K562 (cell line): ENCODE measurements around the gene SLA2.

Source experiments
- BRCA1 ChIP-seq, 2 experiments: fragments of 450-650 bp in 1 of 2; sonication (generic) in 1 of 2; formaldehyde crosslinking in 1 of 2; IDR thresholded peaks; 2 replicates each; pipeline versions ENCODE4 v1.5.0 to v1.6.1; 2017 to 2020; ENCODE audit warnings: mild to moderate bottlenecking in 1 of 2, missing genetic modification reagents in 1 of 2
- GABPA ChIP-seq: fragments of 200-800 bp; sonication (Bioruptor generic); conservative IDR thresholded peaks from 2 replicates; pipeline ENCODE4 v1.6.1; 2016; ENCODE audit warnings: low read depth, missing genetic modification characterization, missing compliant biosample characterization
- PHF8 ChIP-seq: fragments of 200-600 bp; sonication (generic); IDR thresholded peaks from 2 replicates; pipeline ENCODE4 v1.6.1; 2012; ENCODE audit warnings: mixed run types, mild to moderate bottlenecking, inconsistent platforms, low read length, moderate library complexity, borderline replicate concordance
- SMARCC2 ChIP-seq: fragments of 450-650 bp; IDR thresholded peaks from 2 replicates; pipeline ENCODE4 v1.6.1; 2017; ENCODE audit warnings: antibody characterized with exemption, moderate library complexity, mild to moderate bottlenecking, low read depth
- SMC3 ChIP-seq: conservative IDR thresholded peaks from 2 replicates; pipeline ENCODE4 v1.6.1; 2011; ENCODE audit warnings: low read depth, low read length, improper control_type of control experiment; ENCODE audit not compliant: insufficient read depth
- YY1 ChIP-seq, 3 experiments: IDR thresholded peaks; 2 replicates each; pipeline ENCODE4 v1.6.1; 2011; ENCODE audit warnings: low read length in 2 of 3, mild to moderate bottlenecking in 2 of 3, moderate library complexity in 2 of 3, borderline replicate concordance in 1 of 3, control low read depth in 1 of 3, low read depth in 1 of 3; ENCODE audit not compliant: insufficient read depth in 3 of 3, insufficient replicate concordance in 2 of 3, control insufficient read depth in 1 of 3, insufficient read length in 1 of 3; ENCODE audit errors: extremely low read depth in 1 of 3
- ZFP1 ChIP-seq: fragments of 450-650 bp; formaldehyde crosslinking; IDR thresholded peaks from 2 replicates; pipeline ENCODE4 v1.4.0; 2020; ENCODE audit warnings: mild to moderate bottlenecking, mixed read lengths
- ZNF311 ChIP-seq: fragments of 250-450 bp; sonication (Bioruptor Pico); IDR thresholded peaks from 2 replicates; pipeline ENCODE4 v1.4.0; 2020; ENCODE audit warnings: mild to moderate bottlenecking, moderate library complexity

GRCh38 chr20:36624068-36624943, 21.7 kb downstream of the SLA2 start:
- TF ChIP-seq BRCA1 (IDR thresholded peaks at IDR 0.05), result no peak
- no peak for TF ChIP-seq BRCA1 (CRISPR knock-in tag; IDR thresholded peaks at IDR 0.05)
- no peak for TF ChIP-seq GABPA (tag)
- no peak for TF ChIP-seq SMARCC2
- no peak for TF ChIP-seq ZFP1
- no peak for TF ChIP-seq PHF8
- no peak for TF ChIP-seq SMC3
- no peak for TF ChIP-seq YY1 (IDR thresholded peaks at IDR 0.05; ENCODE audit: borderline replicate concordance in 1 of 3, control insufficient read depth in 1 of 3, extremely low read depth in 1 of 3, insufficient read depth in 3 of 3, insufficient read length in 1 of 3, insufficient replicate concordance in 2 of 3, low read depth in 1 of 3, low read length in 2 of 3)
- TF ChIP-seq ZNF311 (CRISPR knock-in tag), result no peak
